Astrocyte (in vitro differentiated cells and primary cell): ENCODE results near the gene TMEM200C.

Experiments used
- EZH2 ChIP-seq: IDR thresholded peaks from 2 replicates; pipeline ENCODE4 v1.6.1; 2012; ENCODE audit warnings: mild to moderate bottlenecking, low read length, inconsistent platforms; ENCODE audit not compliant: insufficient read depth
- TF ChIP-seq, protein P1 (sequence below): IDR thresholded peaks from 2 replicates; pipeline ENCODE4 v1.5.1; 2011; ENCODE audit warnings: low read depth, mild to moderate bottlenecking, inconsistent platforms, low read length, moderate library complexity; ENCODE audit not compliant: insufficient read depth

DNA sequence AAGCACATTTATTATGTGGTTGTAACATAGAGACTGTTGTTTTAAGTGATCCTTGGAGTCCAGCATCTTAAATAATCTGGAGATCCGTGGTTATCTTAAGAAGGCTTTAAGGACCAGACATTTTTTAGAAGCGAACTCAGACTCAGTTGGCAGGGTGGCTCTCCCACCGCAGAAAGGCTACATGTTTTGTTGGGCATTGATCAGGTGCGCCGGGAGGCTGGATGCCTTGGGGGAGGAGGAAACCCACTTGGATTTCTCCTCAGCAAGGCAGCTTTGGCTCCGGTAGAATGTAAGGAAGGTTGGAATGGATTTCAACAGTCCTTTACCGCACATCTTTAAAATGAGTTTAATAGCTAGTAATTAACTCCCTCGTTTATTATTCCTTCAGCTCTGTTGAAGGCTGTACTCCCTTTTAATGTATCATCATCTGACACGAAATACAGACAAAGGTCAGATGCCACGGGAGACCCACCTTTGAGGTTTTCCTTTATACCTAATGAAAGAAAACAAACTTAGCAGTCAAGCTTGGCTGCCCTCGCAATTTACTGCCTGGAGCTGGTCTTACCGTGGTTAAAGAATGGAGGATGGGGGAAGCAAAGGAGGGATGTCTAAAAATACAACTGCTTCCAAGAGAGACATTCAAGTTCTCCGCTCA lies 1.2 kb downstream of the TMEM200C start:
- TF ChIP-seq, protein P1, sequence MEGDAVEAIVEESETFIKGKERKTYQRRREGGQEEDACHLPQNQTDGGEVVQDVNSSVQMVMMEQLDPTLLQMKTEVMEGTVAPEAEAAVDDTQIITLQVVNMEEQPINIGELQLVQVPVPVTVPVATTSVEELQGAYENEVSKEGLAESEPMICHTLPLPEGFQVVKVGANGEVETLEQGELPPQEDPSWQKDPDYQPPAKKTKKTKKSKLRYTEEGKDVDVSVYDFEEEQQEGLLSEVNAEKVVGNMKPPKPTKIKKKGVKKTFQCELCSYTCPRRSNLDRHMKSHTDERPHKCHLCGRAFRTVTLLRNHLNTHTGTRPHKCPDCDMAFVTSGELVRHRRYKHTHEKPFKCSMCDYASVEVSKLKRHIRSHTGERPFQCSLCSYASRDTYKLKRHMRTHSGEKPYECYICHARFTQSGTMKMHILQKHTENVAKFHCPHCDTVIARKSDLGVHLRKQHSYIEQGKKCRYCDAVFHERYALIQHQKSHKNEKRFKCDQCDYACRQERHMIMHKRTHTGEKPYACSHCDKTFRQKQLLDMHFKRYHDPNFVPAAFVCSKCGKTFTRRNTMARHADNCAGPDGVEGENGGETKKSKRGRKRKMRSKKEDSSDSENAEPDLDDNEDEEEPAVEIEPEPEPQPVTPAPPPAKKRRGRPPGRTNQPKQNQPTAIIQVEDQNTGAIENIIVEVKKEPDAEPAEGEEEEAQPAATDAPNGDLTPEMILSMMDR, result no peak
- TF ChIP-seq EZH2, result no peak
